Stomach (tissue), 9 donors: ENCODE data around the gene RXRG. TPM values are rescaled to one million over a fixed set of nuclear protein-coding genes. Genes with fewer than 3 reads are reported as not detected.
A peak's percentile ranks its signal among the peaks of the same experiment; 100 is the strongest.

Source experiments
- DNase-seq, 2 donors: peaks; one replicate each; pipeline versions ENCODE4 v3.0.0 to v3.0.0-alpha.2; 2013 to 2019
- H3K27ac ChIP-seq, 5 donors: fragments of 200-600 bp in 4 of 5; sonication (generic) in 4 of 5; one replicate each; pipeline ENCODE4 v1.5.1; 2013 to 2019; ENCODE audit warnings: mild to moderate bottlenecking in 1 of 5, moderate library complexity in 1 of 5
- H3K27me3 ChIP-seq, 3 donors: fragments of 200-600 bp; sonication (generic); one replicate each; pipeline ENCODE4 v1.5.1; 2017 to 2019; ENCODE audit warnings: mixed run types in 1 of 3
- H3K36me3 ChIP-seq, 4 donors: fragments of 200-600 bp; sonication (generic); 1 replicate in 3 of 4; 2 replicates in 1 of 4; pipeline ENCODE4 v1.5.1; 2016 to 2019
- H3K4me1 ChIP-seq, 4 donors: fragments of 200-600 bp; sonication (generic); one replicate each; pipeline ENCODE4 v1.5.1; 2016 to 2019
- H3K4me3 ChIP-seq, 4 donors: fragments of 200-600 bp; sonication (generic) in 3 of 4; one replicate each; pipeline ENCODE4 v1.5.1; 2016 to 2019; ENCODE audit warnings: mild to moderate bottlenecking in 1 of 4
- H3K9me3 ChIP-seq, 4 donors: fragments of 200-600 bp; sonication (generic); one replicate each; pipeline ENCODE4 v1.5.1; 2016 to 2019
- CTCF ChIP-seq, 7 experiments: fragments of 450-650 bp in 4 of 7; fragments of 200-600 bp in 3 of 7; sonication (generic) in 3 of 7; IDR thresholded peaks; one replicate each; pipeline ENCODE4 v1.5.1; 2016 to 2019; ENCODE audit warnings: antibody characterized with exemption in 7 of 7, control low read depth in 2 of 7, mild to moderate bottlenecking in 1 of 7
- EP300 ChIP-seq: sonication (generic); formaldehyde crosslinking; IDR thresholded peaks from one replicate; pipeline ENCODE4 v1.6.1; 2017; ENCODE audit warnings: antibody characterized with exemption
- POLR2A ChIP-seq, 4 donors: fragments of 450-650 bp; IDR thresholded peaks; one replicate each; pipeline ENCODE4 v1.6.1; 2016; ENCODE audit warnings: antibody characterized with exemption in 4 of 4, control low read depth in 2 of 4, mild to moderate bottlenecking in 1 of 4, moderate library complexity in 1 of 4
- POLR2AphosphoS5 ChIP-seq, 3 donors: sonication (generic); formaldehyde crosslinking; IDR thresholded peaks; one replicate each; pipeline ENCODE4 v1.6.1; 2016; ENCODE audit warnings: antibody characterized with exemption in 3 of 3
- WGBS, 5 donors: extraction: QIAGEN DNeasy Blood & Tissue Kit in 3 of 5; methylation state at CpG; one replicate each; pipeline versions ENCODE4 v1.1.5 to v1.1.7; 2013 to 2018; 5-methylcytosine and 5-hydroxymethylcytosine counted together
- intact Hi-C: fragments of 100-400 bp; cut with DNase I; formaldehyde crosslinking; loops from one replicate; pipeline ENCODE4 v1.15.1; 2023; ENCODE audit warnings: low total_unique reads
- polyA plus RNA-seq, 3 donors: library from polyadenylated mRNA; stranded (reverse); fragments of 200-250 nt; gene quantifications; one replicate each; pipeline ENCODE4 v1.2.3, GENCODE V29; 2013
- total RNA-seq, 5 donors: library from RNA; depleted of rRNA; stranded (reverse); fragments of >200 nt; gene quantifications; one replicate each; pipeline versions ENCODE4 v1.1.0 to v1.2.3, GENCODE V29; 2014 to 2016
- donor health status: healthy with polysubstance abuse.
- donor health status: Bipolar disorder and iron deficiency.
- donor health status: healthy.

The RXRG gene
- total and polyA plus RNA-seq, 8 donors = 0.43 to 2.9 (median 1.4) TPM; not detected in 3

- no peaks in the 10 kb centered on the region for H3K36me3 ChIP-seq
- H3K4me1 ChIP-seq = no peaks in the 10 kb centered on the region
- no peaks in the 10 kb centered on the region for H3K27me3 ChIP-seq
- DNase-seq = no peak
- no peak overlapping the region for H3K27ac ChIP-seq
- H3K4me3 ChIP-seq = no peak overlapping the region
- intact Hi-C loops = no loop called here
- 68 to 86% (median 77%) methylated on average over 4 of the region's 4 CpGs for WGBS, 5 donors
- H3K9me3 ChIP-seq = no peaks in the 10 kb centered on the region
- TF ChIP-seq EP300 (no peak), POLR2AphosphoS5 (IDR thresholded peaks at IDR 0.05) (no peak), POLR2A (IDR thresholded peaks at IDR 0.05) (no peak), CTCF (IDR thresholded peaks at IDR 0.05) (no peak)
Observed at GRCh38 chr1:165431079-165431478, 13.8 kb downstream of the RXRG start.

DNA sequence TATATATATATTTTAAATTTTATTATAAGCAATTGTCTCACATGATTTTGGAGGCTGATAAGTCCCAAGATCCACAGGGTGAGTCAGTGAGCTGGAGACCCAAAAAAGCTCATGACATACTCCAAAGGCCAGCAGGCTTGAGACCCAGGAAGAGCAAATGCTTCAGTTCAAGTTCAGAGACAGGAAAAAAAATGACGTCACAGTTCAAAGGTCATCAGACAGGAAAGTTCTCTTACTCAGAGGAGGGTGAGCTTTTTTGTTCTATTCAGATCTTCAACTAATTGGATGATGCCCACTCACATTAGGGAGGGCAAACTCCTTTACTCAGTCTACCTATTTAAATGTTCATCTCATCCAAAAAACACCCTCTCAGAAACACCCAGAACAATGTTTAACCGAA, 18.2 kb downstream of the RXRG start:
- Histone ChIP-seq H3K27ac (no peak overlapping the region), H3K9me3 (no peaks in the 10 kb centered on the region), H3K4me3 (no peak overlapping the region), H3K27me3 (no peaks in the 10 kb centered on the region), H3K4me1 (peaks cover 0 to 27% (median 3%) of the 10 kb centered on the region in 4 donors), H3K36me3 (no peaks in the 10 kb centered on the region)
- WGBS, 5 donors = 64 to 77% (median 72%) methylated on average over 2 of the region's 2 CpGs
- DNase-seq = no peak
- TF ChIP-seq POLR2A (IDR thresholded peaks at IDR 0.05) (no peak), POLR2AphosphoS5 (IDR thresholded peaks at IDR 0.05) (no peak), CTCF (IDR thresholded peaks at IDR 0.05) (no peak), EP300 (no peak)
- intact Hi-C loops = no loop called here

GRCh38 chr1:165425621-165426020, 19.3 kb downstream of the RXRG start:
- TF ChIP-seq CTCF (IDR thresholded peaks at IDR 0.05) (no peak), POLR2AphosphoS5 (IDR thresholded peaks at IDR 0.05) (no peak), POLR2A (IDR thresholded peaks at IDR 0.05) (no peak), EP300 (no peak)
- Histone ChIP-seq H3K27me3 (no peaks in the 10 kb centered on the region), H3K4me1 (peaks cover 0 to 27% (median 3%) of the 10 kb centered on the region in 4 donors), H3K36me3 (no peaks in the 10 kb centered on the region), H3K27ac (peak overlapping the region in 3 of 5 donors; percentile 73 to 74 (median 73)), H3K9me3 (no peaks in the 10 kb centered on the region), H3K4me3 (no peak overlapping the region)
- intact Hi-C loops = no loop called here
- DNase-seq = no peak
- 67 to 83% (median 81%) methylated on average over 2 of the region's 2 CpGs for WGBS, 5 donors

DNA sequence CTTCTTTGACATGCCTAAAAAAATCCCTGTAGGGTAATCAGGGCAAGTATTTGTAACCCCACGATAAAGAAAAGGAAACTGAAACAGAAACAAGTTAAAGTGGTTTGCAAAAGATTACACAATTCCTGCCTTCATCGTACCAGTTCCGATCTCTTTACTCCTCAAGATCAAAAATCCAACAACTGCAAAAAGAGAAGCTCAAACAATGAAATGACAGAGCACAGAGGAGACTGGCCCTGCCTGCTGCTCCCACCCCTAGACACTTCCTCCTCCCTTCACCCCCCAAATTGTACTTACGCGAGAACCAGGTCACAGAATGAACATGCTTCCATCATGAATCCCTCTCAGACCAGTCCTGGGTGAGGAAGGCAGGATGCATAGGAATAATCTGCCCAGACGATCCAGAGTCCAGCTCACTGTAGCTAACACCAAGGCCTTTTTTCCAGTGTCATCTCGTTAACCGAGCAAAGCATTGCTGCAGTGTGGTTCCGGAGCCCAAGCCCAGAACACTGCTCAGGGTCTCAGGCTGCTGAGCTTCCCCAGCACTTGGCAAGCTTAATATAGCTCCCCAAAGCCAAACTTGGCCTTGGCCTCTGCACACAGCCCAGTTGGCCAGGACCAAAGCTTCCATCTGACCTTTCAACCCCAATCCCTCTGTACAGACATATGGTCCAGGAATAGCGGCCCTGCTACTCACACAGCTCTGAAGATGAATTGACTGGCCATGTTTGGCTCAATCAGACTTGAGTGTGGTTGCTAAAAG, 20.3 kb downstream of the RXRG start:
- H3K9me3 ChIP-seq = no peaks in the 10 kb centered on the region
- H3K4me3 ChIP-seq = peak overlapping the region in 2 of 4 donors; percentile 8 to 17
- WGBS, 5 donors = 40 to 56% (median 52%) methylated on average over 8 to 10 of the region's 10 CpGs
- H3K27ac ChIP-seq = peak overlapping the region; percentile 5 to 74 (median 73)
- no peaks in the 10 kb centered on the region for H3K36me3 ChIP-seq
- intact Hi-C loops = no loop called here
- H3K4me1 ChIP-seq = peaks cover 0 to 27% (median 3%) of the 10 kb centered on the region in 4 donors
- no peak for TF ChIP-seq POLR2A (IDR thresholded peaks at IDR 0.05)
- H3K27me3 ChIP-seq = no peaks in the 10 kb centered on the region
- DNase-seq = peak in 1 of 2 donors; percentile 28

- no peak for TF ChIP-seq EP300
- TF ChIP-seq CTCF (IDR thresholded peaks at IDR 0.05) = no peak
- TF ChIP-seq POLR2AphosphoS5 (IDR thresholded peaks at IDR 0.05) = no peak
- TF ChIP-seq POLR2A (IDR thresholded peaks at IDR 0.05) = no peak
- H3K27ac ChIP-seq = no peak overlapping the region
- intact Hi-C loops = no loop called here
- no peak overlapping the region for H3K4me3 ChIP-seq
- H3K36me3 ChIP-seq = no peaks in the 10 kb centered on the region
- peak in 1 of 2 donors; percentile 18 for DNase-seq
- H3K9me3 ChIP-seq = no peaks in the 10 kb centered on the region
- H3K27me3 ChIP-seq = no peaks in the 10 kb centered on the region
- peaks cover 0 to 27% (median 3%) of the 10 kb centered on the region in 4 donors for H3K4me1 ChIP-seq
- WGBS, 5 donors = 61 to 78% (median 74%) methylated on average over 4 to 5 of the region's 5 CpGs
Observed at GRCh38 chr1:165423136-165423535, 21.8 kb downstream of the RXRG start.
